ENCODE measurements around the gene LPIN1. TPM values are rescaled to one million over a fixed set of nuclear protein-coding genes. Genes with fewer than 3 reads are reported as not detected.

LPIN1 gene
- polyA plus RNA-seq, 6 donors from 2014 or later = 4.6 to 12.8 (median 9.7) TPM

- H3K27ac Mint-ChIP-seq = peak overlapping the region in 1 of 6 donors; percentile 75
- ATAC-seq (ENCODE audit: low read depth in 2 of 2) (no peak), DNase-seq (no peak)
- no peaks in the 10 kb centered on the region for H3K9me3 Mint-ChIP-seq
- H3K27me3 Mint-ChIP-seq = no peaks in the 10 kb centered on the region
- H3K4me3 Mint-ChIP-seq = no peak overlapping the region
- H3K4me1 Mint-ChIP-seq = peaks cover 0 to 4% (median 0%) of the 10 kb centered on the region in 3 donors
- H3K36me3 Mint-ChIP-seq = peaks cover 44 to 57% of the 10 kb centered on the region in 2 donors
These were observed 50.0 kb downstream of the LPIN1 start for GRCh38 chr2:11796190-11797171.

- Mint-ChIP-seq H3K4me1 (peaks cover 0 to 4% (median 0%) of the 10 kb centered on the region in 3 donors), H3K27me3 (no peaks in the 10 kb centered on the region), H3K9me3 (no peaks in the 10 kb centered on the region), H3K27ac (no peak overlapping the region), H3K4me3 (no peak overlapping the region), H3K36me3 (peaks cover 39 to 54% of the 10 kb centered on the region in 2 donors)
- DNase-seq = no peak
- no peak for ATAC-seq (ENCODE audit: low read depth in 2 of 2)
These were observed 51.4 kb downstream of the LPIN1 start for GRCh38 chr2:11797846-11798245.

GRCh38 chr2:11798701-11799435 lies 52.4 kb downstream of the LPIN1 start:
- H3K27ac Mint-ChIP-seq = peak overlapping the region in 1 of 6 donors; percentile 34
- no peaks in the 10 kb centered on the region for H3K4me1 Mint-ChIP-seq
- peaks cover 31 to 53% of the 10 kb centered on the region in 2 donors for H3K36me3 Mint-ChIP-seq
- no peak for DNase-seq
- no peak overlapping the region for H3K4me3 Mint-ChIP-seq
- H3K9me3 Mint-ChIP-seq = no peaks in the 10 kb centered on the region
- no peaks in the 10 kb centered on the region for H3K27me3 Mint-ChIP-seq
- ATAC-seq (ENCODE audit: low read depth in 2 of 2) = no peak

- Mint-ChIP-seq H3K4me3 (no peak overlapping the region), H3K36me3 (peaks cover 33 to 52% of the 10 kb centered on the region in 2 donors), H3K27ac (no peak overlapping the region), H3K27me3 (no peaks in the 10 kb centered on the region), H3K4me1 (no peaks in the 10 kb centered on the region), H3K9me3 (no peaks in the 10 kb centered on the region)
- DNase-seq (no peak), ATAC-seq (ENCODE audit: low read depth in 2 of 2) (no peak)
These were observed 53.4 kb downstream of the LPIN1 start for GRCh38 chr2:11799826-11800225.

- ATAC-seq (ENCODE audit: low read depth in 2 of 2) = no peak
- Mint-ChIP-seq H3K4me3 (peak overlapping the region in 1 of 8 donors; percentile 71), H3K4me1 (no peaks in the 10 kb centered on the region), H3K27me3 (no peaks in the 10 kb centered on the region), H3K27ac (no peak overlapping the region), H3K9me3 (no peaks in the 10 kb centered on the region), H3K36me3 (peaks cover 42 to 56% of the 10 kb centered on the region in 2 donors)
- no peak for DNase-seq
These were observed 56.4 kb downstream of the LPIN1 start for GRCh38 chr2:11802782-11803191.

GRCh38 chr2:11805024-11805423 lies 58.6 kb downstream of the LPIN1 start:
- H3K9me3 Mint-ChIP-seq = no peaks in the 10 kb centered on the region
- DNase-seq = no peak
- no peaks in the 10 kb centered on the region for H3K4me1 Mint-ChIP-seq
- peaks cover 39 to 62% of the 10 kb centered on the region in 2 donors for H3K36me3 Mint-ChIP-seq
- H3K27me3 Mint-ChIP-seq = no peaks in the 10 kb centered on the region
- no peak overlapping the region for H3K27ac Mint-ChIP-seq
- no peak overlapping the region for H3K4me3 Mint-ChIP-seq
- ATAC-seq (ENCODE audit: low read depth in 2 of 2) = no peak

GRCh38 chr2:11805920-11806319 lies 59.5 kb downstream of the LPIN1 start:
- H3K36me3 Mint-ChIP-seq = peaks cover 39 to 59% of the 10 kb centered on the region in 2 donors
- H3K9me3 Mint-ChIP-seq = no peaks in the 10 kb centered on the region
- H3K27ac Mint-ChIP-seq = peak overlapping the region in 2 of 6 donors; percentile 20 to 73
- H3K4me3 Mint-ChIP-seq = no peak overlapping the region
- H3K4me1 Mint-ChIP-seq = no peaks in the 10 kb centered on the region
- DNase-seq = no peak
- ATAC-seq (ENCODE audit: low read depth in 2 of 2) = no peak
- no peaks in the 10 kb centered on the region for H3K27me3 Mint-ChIP-seq

GRCh38 chr2:11807156-11808015 lies 61.0 kb downstream of the LPIN1 start:
- peaks cover 0 to 2% (median 0%) of the 10 kb centered on the region in 3 donors for H3K4me1 Mint-ChIP-seq
- ATAC-seq (ENCODE audit: low read depth in 2 of 2) (no peak), DNase-seq (no peak)
- H3K9me3 Mint-ChIP-seq = no peaks in the 10 kb centered on the region
- no peak overlapping the region for H3K4me3 Mint-ChIP-seq
- peak overlapping the region in 1 of 6 donors; percentile 20 for H3K27ac Mint-ChIP-seq
- H3K27me3 Mint-ChIP-seq = no peaks in the 10 kb centered on the region
- H3K36me3 Mint-ChIP-seq = peaks cover 39 to 61% of the 10 kb centered on the region in 2 donors

- Mint-ChIP-seq H3K36me3 (peaks cover 43 to 62% of the 10 kb centered on the region in 2 donors), H3K27me3 (no peaks in the 10 kb centered on the region), H3K9me3 (no peaks in the 10 kb centered on the region), H3K27ac (peak overlapping the region in 1 of 6 donors; percentile 20), H3K4me3 (no peak overlapping the region), H3K4me1 (peaks cover 0 to 6% (median 0%) of the 10 kb centered on the region in 3 donors)
- ATAC-seq (ENCODE audit: low read depth in 2 of 2) (no peak), DNase-seq (no peak)
These were observed 61.6 kb downstream of the LPIN1 start for GRCh38 chr2:11808016-11808400.

GRCh38 chr2:11809586-11810236 lies 63.3 kb downstream of the LPIN1 start:
- H3K4me1 Mint-ChIP-seq = peaks cover 0 to 6% (median 0%) of the 10 kb centered on the region in 3 donors
- DNase-seq (no peak), ATAC-seq (ENCODE audit: low read depth in 2 of 2) (no peak)
- H3K9me3 Mint-ChIP-seq = no peaks in the 10 kb centered on the region
- H3K27me3 Mint-ChIP-seq = no peaks in the 10 kb centered on the region
- peak overlapping the region in 1 of 6 donors; percentile 65 for H3K27ac Mint-ChIP-seq
- H3K4me3 Mint-ChIP-seq = no peak overlapping the region
- peaks cover 45 to 58% of the 10 kb centered on the region in 2 donors for H3K36me3 Mint-ChIP-seq

GRCh38 chr2:11810237-11810977 lies 64.0 kb downstream of the LPIN1 start:
- Mint-ChIP-seq H3K27me3 (no peaks in the 10 kb centered on the region), H3K27ac (no peak overlapping the region), H3K4me3 (no peak overlapping the region), H3K36me3 (peaks cover 43 to 58% of the 10 kb centered on the region in 2 donors), H3K4me1 (peaks cover 0 to 8% (median 0%) of the 10 kb centered on the region in 3 donors), H3K9me3 (no peaks in the 10 kb centered on the region)
- DNase-seq (no peak), ATAC-seq (ENCODE audit: low read depth in 2 of 2) (no peak)

GRCh38 chr2:11811036-11811654 lies 64.7 kb downstream of the LPIN1 start:
- Mint-ChIP-seq H3K27me3 (no peaks in the 10 kb centered on the region), H3K27ac (no peak overlapping the region), H3K4me1 (peaks cover 0 to 9% (median 0%) of the 10 kb centered on the region in 3 donors), H3K36me3 (peaks cover 42 to 58% of the 10 kb centered on the region in 2 donors), H3K4me3 (no peak overlapping the region), H3K9me3 (peaks cover 0 to under 1% (median 0%) of the 10 kb centered on the region in 7 donors)
- DNase-seq = no peak
- ATAC-seq (ENCODE audit: low read depth in 2 of 2) = no peak

All from naive B cell (primary cell).